Fibroblast of lung (primary cell): Measurements from ENCODE around the gene HK2.

Experiments
- EZH2 ChIP-seq: IDR thresholded peaks from 2 replicates; pipeline ENCODE4 v1.5.1; 2012; ENCODE audit warnings: low read length, control low read depth, mild to moderate bottlenecking; ENCODE audit errors: missing control alignments
- TF ChIP-seq, protein P1 (sequence below), 2 donors: IDR thresholded peaks in 1 of 2; conservative IDR thresholded peaks in 1 of 2; 1 replicate in 1 of 2; 2 replicates in 1 of 2; pipeline ENCODE4 v1.5.1; 2011 to 2012; ENCODE audit warnings: low read length in 2 of 2, control low read depth in 1 of 2, inconsistent platforms in 1 of 2, low read depth in 1 of 2, mild to moderate bottlenecking in 1 of 2

DNA sequence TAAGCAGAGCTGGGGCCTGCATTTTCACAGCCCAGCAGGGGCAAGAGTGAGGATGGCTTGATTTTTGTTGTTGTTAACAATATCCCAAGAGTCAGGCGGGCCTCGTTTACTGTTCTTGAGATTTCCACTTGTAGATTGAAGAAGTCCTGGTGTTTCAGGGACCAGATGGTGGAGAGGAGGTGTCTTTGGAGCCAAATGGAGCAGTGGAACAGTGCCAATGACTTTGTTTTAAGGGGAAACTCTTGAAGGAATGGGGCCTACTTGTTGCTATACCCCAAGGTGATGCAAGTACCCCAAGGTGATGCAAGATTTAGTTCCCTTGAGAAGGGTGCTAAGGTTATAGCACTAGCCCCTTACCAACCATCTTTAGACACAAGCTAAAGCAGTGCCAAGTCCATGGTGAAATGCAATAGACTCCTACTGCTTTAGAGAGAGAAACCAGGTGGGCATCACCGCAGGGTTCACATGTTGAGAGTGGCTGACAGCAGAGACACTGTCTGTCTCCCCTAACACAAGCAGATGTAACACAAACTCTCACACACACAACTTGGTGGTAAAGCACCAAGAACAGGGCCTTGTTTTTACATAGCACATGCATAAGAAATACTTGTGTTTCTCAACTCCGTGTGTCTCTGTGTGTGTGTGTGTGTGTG, 44.0 kb downstream of the HK2 start:
- TF ChIP-seq, protein P1, sequence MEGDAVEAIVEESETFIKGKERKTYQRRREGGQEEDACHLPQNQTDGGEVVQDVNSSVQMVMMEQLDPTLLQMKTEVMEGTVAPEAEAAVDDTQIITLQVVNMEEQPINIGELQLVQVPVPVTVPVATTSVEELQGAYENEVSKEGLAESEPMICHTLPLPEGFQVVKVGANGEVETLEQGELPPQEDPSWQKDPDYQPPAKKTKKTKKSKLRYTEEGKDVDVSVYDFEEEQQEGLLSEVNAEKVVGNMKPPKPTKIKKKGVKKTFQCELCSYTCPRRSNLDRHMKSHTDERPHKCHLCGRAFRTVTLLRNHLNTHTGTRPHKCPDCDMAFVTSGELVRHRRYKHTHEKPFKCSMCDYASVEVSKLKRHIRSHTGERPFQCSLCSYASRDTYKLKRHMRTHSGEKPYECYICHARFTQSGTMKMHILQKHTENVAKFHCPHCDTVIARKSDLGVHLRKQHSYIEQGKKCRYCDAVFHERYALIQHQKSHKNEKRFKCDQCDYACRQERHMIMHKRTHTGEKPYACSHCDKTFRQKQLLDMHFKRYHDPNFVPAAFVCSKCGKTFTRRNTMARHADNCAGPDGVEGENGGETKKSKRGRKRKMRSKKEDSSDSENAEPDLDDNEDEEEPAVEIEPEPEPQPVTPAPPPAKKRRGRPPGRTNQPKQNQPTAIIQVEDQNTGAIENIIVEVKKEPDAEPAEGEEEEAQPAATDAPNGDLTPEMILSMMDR (conservative IDR thresholded peaks at IDR 0.05 in 1 of 2, IDR thresholded peaks at IDR 0.05 in 1 of 2; ENCODE audit: low read depth in 1 of 2, low read length in 2 of 2), result no peak
- TF ChIP-seq EZH2, result no peak
